HFF-Myc (cell line): ENCODE results near the gene CAT.

ENCODE experiments used
- DNase-seq: peaks from one replicate; pipeline ENCODE4 v3.0.0-alpha.2; 2011; ENCODE audit warnings: low read depth; ENCODE audit errors: extremely low read depth
- H3K4me3 ChIP-seq: replicated peaks from 2 replicates; pipeline ENCODE4 v1.5.1; 2011; ENCODE audit warnings: low read depth, mild to moderate bottlenecking, control low read depth, low read length
- TF ChIP-seq, protein P1 (sequence below): IDR thresholded peaks from 2 replicates; pipeline ENCODE4 v1.5.1; 2012; ENCODE audit warnings: mild to moderate bottlenecking, low read depth, low read length, control low read depth; ENCODE audit errors: missing control alignments

Gene CAT

DNA sequence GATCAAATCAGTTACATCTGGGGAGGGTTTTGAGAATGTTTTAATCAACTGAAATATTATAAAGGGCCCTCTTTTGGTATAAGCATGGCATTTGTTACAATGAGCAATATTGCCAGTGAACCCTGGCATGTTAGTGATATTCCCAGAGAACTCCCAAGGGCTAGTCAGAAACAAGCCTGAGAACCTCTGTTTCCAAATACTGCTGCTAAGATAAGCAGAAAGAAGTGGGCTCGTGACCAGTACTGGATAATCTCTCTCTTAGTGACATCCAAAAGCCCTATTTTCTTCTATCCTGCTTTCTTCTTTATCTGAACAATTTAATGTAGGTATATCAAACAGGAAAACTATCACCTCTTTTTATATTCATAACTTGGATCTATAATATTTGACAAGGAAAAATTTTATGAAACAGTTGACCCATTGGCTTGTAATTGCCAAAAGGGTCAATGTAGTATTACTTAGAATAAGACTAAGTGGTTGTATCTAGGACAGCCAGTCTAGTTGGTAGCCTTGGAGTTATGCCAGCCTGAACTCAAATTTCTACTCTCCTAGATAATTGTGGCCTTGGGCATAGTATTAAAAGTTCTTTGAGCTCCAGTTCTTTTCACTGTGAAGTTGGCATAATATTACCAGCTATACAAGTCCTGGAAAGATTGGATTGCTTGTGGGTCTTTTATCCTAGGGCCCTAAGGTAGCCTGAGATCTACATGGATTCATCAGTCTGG lies 15.7 kb downstream of the CAT start:
- no peak overlapping the region for H3K4me3 ChIP-seq
- DNase-seq, result no peak
- TF ChIP-seq, protein P1, sequence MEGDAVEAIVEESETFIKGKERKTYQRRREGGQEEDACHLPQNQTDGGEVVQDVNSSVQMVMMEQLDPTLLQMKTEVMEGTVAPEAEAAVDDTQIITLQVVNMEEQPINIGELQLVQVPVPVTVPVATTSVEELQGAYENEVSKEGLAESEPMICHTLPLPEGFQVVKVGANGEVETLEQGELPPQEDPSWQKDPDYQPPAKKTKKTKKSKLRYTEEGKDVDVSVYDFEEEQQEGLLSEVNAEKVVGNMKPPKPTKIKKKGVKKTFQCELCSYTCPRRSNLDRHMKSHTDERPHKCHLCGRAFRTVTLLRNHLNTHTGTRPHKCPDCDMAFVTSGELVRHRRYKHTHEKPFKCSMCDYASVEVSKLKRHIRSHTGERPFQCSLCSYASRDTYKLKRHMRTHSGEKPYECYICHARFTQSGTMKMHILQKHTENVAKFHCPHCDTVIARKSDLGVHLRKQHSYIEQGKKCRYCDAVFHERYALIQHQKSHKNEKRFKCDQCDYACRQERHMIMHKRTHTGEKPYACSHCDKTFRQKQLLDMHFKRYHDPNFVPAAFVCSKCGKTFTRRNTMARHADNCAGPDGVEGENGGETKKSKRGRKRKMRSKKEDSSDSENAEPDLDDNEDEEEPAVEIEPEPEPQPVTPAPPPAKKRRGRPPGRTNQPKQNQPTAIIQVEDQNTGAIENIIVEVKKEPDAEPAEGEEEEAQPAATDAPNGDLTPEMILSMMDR, result no peak

DNA sequence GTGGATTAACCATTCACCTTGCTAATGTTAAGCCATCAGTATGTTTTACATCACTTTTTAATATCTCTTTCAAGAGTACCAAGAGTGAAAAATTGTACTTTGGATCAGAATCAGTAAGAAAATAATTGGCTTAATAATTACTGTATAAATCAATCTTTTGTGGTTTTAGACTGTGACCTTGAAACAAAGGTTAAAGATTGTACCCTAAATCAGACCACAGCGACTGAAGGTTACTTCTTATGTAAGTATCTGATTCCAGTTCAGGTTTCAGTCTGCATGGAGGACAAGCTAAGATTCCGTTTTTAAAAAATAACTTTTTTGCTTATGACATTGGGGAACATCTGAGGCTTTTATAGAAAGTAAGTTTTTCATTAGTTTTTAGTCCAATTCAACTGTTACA lies 18.9 kb downstream of the CAT start:
- TF ChIP-seq, protein P1, result no peak
- DNase-seq, result no peak
- no peak overlapping the region for H3K4me3 ChIP-seq

DNA sequence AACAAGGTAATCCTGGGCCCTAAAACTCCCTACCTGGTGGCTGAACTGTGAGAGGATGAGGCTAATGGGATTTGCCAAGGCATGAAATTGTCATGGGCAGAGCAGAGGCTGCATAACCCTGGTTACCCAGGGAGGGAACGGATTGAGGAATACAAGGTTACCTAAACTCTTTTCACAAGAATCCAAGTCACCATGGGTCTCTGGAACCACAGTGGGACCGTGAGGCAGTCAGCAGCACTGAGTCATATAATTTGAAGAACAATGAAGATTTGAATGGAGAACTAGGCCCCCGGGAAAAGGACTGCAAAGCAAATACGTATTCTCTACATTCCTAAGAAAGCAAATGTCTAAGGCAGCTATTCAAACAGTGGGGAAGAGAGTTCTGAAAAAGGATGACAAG lies 19.8 kb downstream of the CAT start:
- no peak overlapping the region for H3K4me3 ChIP-seq
- DNase-seq, result no peak
- TF ChIP-seq, protein P1, result no peak

DNA sequence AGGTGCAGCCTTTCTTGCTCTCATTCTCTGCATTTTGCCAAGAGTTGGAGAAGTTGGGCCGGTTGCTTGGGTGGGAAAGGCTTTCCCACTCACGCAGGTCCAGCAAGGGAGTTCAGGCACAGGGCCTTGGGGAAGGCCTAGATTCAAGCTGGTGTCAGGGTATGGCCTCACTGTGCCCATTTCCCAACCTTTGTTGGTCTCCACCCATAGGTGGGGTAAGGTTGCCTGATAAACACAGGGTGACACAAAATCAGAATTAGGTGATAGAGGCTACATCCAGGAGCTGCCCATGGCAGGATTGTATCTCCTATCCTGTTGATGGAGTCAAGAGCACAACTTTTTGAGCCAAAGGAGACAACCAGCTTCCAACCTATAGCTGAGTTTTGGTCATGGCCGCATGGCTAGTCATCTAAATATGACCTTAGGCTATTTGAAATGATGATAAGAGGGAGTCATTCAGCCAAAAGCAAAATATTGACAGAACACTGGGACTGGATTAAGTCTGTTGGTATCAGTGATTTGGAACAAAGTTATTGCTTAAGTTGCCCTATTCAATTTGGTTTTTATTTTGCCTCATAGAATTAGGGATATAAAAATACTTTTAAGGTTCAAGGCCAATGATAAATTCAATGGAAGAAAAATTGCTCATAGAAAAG lies 20.9 kb downstream of the CAT start:
- H3K4me3 ChIP-seq, result no peak overlapping the region
- TF ChIP-seq, protein P1, result no peak
- no peak for DNase-seq

DNA sequence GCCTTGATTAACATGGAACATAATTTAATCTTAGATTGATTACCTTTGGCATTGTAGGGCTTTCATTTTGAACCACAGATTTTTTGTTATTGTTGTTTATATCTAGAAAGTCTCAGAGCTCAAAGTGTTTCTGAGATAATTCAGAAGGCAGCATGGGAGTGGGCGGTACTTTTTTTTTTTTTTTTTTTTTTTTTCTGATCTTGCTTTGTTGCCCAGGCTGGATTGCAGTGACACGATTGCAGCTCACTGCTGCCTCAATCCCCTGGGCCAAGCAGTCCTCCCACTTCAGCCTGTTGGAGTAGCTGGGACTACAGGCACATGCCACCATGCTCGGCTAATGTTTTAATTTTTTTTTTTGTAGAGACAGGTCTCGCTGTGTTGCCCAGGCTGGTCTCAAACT lies 21.5 kb downstream of the CAT start:
- TF ChIP-seq, protein P1, result no peak
- DNase-seq, result no peak

DNA sequence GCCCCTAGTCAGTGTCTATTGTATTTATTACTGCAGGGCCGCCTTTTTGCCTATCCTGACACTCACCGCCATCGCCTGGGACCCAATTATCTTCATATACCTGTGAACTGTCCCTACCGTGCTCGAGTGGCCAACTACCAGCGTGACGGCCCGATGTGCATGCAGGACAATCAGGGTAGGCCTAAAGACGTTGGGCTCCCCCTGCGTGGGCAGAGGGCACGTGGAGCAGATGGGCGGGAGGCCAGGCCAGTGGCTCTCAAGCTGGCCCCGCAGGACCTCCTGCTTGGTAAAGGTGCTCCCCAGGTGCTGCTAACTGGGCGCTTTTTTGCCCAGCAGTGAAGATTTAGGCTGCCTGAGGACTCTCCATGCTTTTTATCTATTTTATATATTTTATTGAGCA lies 22.5 kb downstream of the CAT start:
- TF ChIP-seq, protein P1, result no peak
- no peak overlapping the region for H3K4me3 ChIP-seq
- DNase-seq, result no peak

More for the DNA sequence above, 21.5 kb downstream of the CAT start:
- no peak overlapping the region for H3K4me3 ChIP-seq
